LNCAP (cell line): Measurements from ENCODE around the gene SDK1.

Source experiments
- CTCF ChIP-seq: fragments of 450-650 bp; IDR thresholded peaks from 2 replicates; pipeline ENCODE4 v1.5.1; 2017; ENCODE audit warnings: mild to moderate bottlenecking

SDK1 gene

GRCh38 chr7:3922175-3922635 lies 621.2 kb downstream of the SDK1 start:
- peak; percentile 38; the same call in 1 of the 2 replicates for TF ChIP-seq CTCF

- no peak for TF ChIP-seq CTCF
These were observed 622.4 kb downstream of the SDK1 start for GRCh38 chr7:3923307-3923918.

GRCh38 chr7:3924277-3924676 lies 623.2 kb downstream of the SDK1 start:
- TF ChIP-seq CTCF, result no peak

- TF ChIP-seq CTCF, result no peak
These were observed 626.5 kb downstream of the SDK1 start for GRCh38 chr7:3927446-3928110.

GRCh38 chr7:3928727-3929515 lies 627.9 kb downstream of the SDK1 start:
- no peak for TF ChIP-seq CTCF

- no peak for TF ChIP-seq CTCF
These were observed 630.8 kb downstream of the SDK1 start for GRCh38 chr7:3931843-3932242.

- TF ChIP-seq CTCF, result no peak
These were observed 636.1 kb downstream of the SDK1 start for GRCh38 chr7:3937146-3937545.
